CD4-positive, alpha-beta T cell treated with Interleukin-6 for 4 hours (primary cell): Measurements from ENCODE around the gene SNRPB.

Source experiments
- DNase-seq: peaks from one replicate; pipeline ENCODE4 v3.0.0-alpha.2; 2020; ENCODE audit warnings: mixed read lengths

Gene SNRPB

DNA sequence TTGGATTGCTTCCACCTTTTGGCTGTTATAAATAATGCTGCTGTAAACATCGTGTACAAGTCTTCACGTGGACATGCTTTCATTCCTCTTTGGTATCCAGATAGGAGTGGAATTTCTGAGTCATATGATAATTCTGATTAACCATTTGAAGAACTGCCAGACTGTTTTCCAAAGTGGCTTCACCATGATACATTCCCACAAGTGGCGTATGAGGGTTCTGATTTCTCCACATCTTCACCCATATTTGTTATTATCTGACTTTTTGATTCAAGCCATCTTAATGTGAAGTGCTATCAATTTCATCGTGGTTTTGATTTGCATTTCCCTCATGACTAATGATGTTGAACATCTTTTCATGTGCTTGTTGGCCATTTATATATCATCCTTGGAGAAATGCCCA is 2.9 kb upstream of the SNRPB start:
- no peak for DNase-seq

DNA sequence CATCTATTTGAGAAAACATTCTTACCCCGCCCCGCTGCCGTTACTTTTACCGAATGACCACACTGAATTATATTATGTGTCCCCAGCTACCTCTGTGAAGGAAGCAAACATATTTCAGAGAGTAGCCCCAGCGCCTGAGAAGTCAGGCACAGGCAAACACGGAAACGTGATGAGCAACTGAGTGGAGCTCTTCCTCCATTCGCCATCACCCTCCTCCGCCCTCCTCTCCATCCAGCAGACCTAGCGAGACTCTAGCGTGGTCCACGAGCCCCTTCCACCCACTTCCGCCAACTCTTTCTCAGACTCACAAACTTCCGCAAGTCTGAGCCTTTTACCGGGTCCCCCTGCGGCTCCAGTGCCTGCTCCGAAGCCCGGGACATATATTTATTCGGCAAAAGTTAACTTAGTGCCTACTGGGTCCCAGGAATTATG is 582 bp downstream of the SNRPB start:
- peak; percentile 66 for DNase-seq

DNA sequence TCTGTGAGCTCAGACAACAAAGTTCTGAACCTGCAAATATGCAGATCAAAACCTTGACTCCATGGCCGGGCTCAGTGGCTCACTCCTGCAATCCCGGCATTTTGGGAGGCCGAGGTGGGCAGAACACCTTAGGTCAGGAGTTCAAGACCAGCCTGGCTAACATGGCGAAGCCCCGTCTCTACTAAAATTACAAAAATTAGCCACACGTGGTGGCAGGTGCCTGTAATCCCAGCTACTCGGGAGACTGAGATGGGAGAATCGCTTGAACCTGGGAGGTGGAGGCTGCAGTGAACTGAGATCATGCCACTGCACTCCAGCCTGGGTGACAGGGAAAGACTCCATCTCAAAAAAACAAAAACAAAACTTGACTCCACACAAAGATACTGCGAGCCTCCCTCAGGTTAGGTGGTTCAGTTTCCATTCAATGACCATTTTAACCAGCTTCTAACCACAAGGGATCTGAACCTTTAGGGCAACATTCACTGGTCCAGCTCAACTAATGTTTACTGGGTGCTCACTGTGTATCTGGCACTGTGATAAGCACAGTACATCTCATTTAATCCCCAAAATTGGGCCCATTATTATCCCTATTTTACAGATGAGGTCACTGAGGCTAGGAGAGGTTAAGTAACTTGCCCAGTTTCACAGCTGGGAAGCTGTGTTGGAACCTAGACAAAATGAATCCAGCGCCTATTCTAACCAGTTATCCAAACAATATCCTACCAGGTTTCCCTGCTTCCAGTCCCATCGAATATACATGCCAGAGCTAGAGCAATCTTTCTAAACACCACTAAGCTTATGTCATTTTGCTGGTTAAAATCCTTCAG is 1.8 kb downstream of the SNRPB start:
- DNase-seq, result no peak

DNA sequence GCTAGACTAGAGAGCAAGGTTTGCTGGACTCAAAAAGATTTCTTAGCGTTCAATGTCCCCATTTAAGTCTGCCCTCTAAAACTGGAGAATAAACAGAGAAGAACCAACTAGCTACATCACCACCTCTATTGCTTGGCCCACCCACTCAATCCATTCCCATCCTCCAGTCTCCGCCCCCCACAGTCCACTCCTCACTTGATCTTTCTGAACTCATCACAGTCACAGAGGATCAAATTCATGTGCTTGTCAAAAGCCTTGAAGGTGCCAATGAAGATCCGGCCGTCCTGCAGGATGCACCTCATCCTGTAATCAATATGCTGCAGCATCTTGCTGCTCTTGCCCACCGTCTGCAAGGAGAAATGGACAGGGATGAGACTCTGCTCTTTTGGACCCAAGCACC is 3.2 kb downstream of the SNRPB start:
- no peak for DNase-seq

DNA sequence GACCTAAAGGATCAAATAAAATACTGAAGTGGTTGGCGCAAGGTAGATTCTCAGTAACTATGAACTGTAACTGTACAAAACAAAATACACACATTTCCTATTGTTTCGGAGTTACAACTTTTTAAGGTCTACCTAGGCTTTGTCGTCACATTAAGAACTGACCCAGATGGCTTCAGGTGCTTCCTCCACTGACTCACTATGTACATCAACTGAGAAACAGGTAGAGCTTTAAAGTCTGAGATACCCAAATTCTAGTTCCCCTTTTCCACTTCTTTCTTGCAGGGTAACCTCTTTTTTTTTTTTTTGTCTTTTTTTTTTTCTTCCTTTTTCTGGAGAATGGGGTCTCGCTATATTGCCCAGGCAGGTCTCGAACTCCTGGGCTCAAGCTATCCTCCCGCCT is 5.5 kb downstream of the SNRPB start:
- no peak for DNase-seq

DNA sequence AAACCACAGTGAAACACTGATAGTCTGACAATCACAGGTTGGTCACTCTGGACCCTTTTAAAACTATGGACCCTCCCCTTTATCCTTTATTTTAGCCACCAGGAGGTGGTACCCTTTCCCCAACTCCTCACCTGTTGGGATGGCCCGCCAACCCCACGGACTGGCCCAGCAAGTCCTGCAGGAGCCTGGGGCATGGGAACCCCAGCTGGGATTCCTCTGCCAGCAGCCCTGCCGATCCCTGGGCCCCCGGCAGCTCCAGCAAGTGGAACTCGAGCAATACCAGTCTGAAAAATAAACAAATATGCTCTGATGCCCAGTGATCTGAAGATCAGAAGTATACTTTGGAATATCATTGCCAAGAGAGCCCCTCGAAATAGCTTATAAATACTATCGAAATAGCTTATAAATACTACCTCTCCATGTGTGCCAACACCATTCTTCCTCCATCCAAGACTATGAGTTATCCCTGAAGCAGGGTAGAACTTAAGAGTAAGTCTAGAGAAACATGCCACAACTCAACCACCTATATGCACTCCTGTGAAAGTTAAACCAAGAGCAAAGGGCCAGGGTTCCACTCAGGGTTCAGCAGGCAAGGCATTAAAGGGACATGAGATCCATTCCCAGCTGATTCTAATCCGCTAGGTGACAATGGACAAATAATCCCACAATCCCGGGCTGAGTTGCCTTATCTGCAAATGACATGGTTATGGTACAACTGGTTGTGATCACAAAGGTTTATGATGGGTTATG is 6.8 kb downstream of the SNRPB start:
- no peak for DNase-seq

DNA sequence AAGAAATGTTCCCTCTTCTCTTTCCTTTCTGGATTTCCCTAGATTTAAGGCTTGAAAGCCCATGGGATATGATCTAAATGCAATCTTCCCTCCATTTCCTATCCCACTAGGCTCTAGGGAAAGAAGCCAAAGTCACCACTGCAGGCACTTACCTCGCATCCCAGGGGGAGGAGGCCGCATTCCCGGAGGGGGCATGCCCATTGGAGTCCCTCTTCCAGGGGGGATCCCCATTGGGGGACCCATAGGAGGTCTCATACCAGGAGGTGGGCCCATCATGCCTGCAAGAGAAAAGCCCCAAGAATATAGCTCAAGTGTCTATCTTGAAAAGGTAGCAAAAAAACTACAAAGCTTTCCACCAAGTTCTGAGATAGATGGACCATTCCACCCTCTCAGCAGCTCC is 8.1 kb downstream of the SNRPB start:
- no peak for DNase-seq

DNA sequence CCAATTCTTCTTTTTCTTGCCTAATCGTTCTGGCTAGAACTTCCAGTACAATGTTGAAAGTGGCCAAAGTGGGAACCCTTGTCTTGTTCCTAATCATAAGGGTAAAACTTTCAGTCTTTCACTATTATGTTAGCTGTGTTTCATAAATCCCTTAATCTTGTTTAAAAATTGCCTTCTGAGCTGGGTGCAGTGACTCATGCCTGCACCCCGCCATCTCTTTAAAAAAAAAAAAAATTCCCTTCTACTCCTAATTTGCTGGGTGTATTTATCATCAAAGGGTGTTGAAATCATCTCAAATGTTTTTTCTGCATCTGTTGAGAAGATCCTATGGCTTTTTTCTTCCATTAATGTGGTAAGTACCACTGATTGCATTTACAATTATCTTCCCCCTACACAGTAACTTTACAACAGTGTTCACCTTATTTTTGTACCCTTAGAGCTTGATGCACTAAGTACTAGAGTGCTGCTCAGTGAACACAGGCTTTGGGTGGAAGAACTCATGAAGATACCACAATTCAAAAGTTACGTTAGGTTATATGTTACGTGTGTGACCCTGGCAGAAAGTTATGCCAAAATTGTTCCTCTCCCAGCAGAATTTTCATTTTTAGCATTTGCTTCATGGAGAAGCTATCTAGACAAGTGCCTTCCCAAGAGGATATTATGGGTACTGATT is 9.7 kb downstream of the SNRPB start:
- DNase-seq, result no peak

DNA sequence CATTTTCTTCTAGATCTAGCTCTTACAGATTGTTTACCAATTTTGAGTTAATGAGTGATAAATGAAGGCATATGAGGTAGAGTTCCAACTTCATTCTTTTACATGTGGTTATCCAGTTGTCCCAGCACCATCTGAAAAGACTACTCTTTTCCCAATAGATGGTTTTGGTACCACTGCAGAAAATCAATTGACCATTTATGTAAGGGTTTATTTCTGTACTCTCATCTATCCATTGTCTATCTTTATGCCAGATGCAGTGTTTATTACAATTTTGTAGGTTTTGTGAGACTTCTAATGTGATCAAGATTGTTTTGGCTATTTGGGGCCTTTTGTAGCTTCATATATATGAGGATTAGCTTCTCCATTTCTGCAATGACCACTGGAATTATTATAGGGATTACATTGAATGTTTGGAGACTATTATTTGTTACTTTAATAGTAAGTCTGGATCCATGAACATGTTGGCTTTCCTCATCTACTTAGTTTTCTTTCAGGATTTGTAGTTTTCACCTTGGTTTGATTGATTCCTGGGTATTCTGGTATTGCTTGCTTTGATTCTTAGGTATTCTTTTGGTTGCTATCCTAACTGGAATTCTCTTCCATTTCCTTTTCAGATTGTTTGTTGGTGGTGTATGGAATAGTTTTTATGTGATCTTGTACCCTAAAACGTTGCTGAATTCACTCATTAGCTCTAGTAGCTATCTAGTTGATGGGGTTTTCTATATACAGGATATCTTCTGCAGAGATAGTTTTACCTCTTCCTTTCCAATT is 10.4 kb downstream of the SNRPB start:
- DNase-seq, result no peak

DNA sequence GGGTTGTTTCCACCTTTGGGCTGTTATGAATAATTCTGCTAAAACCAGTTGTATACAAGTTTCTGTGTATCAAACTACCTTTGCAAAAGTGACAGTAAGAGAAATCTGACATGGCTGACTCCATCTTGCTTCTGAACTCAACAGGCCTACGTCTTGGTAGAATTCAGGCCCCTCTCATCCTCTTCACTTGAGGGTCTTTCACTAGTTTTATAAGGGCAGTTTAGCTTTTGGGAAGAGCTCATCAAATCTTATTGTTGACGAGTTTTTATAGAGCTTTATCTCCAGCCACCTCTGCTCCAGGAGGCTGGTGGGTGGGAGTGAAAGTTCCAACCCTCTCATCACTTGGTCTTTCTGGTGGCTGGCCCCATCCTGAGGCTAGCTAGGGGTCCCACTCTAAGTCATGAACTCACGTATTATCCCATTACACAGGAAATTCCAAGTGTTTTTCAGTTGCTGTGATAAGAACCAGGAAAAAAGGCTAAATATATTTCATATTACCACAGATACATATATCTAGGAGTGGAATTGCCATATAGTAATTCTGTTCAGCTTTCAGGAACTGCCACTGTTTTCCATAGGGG is 11.6 kb downstream of the SNRPB start:
- no peak for DNase-seq

DNA sequence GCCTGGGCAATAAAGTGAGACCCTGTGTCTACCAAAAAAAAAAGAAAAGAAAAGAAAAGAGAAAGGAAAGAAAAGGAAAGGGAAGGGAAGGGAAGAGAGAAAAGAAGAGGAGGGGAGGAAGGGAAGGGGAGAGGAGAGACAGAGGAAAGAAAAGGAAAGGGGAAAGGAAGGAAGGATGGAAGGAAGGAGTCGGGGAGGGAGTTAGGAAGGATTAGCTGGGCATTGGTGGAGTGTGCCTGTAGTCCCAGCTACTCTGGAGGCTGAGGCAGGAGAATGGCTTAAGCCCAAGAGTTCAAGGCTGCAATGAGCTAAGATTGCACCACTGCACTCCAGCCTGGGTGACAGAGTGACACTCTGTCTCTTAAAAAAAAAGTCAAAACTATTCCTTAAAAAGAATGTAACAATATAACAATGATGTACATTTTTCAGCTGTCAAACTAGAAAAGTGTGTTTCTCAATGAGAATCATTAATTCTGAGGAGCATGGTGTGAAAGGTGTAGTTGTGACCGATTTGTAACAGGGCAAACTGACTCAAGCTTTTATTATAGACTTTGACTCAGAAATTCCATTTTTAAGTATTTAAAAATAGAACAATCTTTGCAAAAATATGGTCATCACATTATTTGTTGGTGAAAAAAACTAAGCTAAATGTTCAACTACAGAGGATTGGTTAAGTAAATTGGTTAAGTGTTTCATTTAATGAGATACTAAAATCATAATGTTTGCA is 14.7 kb downstream of the SNRPB start:
- no peak for DNase-seq

DNA sequence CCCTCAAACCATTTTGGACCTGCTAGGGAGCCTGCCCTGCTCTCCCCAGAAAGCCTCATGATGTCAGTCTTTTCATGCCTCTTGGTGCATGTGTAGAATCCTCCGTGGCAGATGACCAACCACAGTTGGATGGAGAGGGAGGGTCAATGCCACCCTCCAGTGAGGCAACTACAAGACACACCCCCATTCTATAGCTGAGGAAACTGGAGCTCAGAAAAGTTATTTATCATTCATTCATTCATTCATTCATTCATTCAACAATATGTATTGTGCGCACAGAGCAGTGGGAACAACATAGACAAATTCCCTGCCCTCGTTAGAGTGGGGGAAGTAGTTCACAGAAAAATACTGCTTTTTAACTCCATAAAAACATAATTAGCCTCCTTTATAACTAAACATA is 16.8 kb downstream of the SNRPB start:
- DNase-seq, result no peak

DNA sequence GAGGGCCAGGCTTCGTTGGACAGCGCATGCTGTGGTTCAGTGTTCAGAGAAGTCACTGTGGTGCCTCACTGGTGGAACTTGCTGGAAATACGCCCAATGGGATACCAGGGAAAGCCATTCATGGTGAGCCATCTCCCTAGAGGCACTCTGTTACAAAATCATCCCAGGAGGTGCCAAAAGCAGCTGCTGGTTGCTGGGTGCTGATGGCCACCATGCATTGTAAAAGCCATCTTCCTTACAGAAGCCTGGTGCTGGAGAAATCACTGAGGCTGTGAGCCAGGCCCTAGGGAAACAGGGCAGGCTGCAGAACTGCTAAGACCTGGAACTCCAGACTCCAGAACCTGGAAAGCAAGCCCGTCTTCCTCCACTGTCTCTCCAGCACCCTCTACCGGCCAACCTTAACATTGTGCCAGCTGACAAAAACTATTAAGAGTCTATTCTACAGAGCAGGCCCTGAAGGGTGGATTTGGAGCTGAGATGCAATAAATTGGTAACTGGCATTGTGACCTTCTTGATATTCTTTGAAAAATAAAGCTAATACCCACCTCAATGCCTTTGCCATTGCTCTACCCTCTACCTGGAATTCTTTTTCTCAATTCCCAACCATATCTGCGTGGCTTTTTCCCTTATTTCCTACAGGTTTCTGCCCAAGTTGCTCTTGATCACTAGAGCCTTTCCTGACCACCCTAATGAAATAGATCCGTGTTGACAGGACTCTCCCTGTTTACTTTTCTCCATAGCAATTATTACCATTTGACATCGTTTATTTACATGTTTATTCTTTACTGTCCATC is 18.5 kb downstream of the SNRPB start:
- DNase-seq, result peak; percentile 66

DNA sequence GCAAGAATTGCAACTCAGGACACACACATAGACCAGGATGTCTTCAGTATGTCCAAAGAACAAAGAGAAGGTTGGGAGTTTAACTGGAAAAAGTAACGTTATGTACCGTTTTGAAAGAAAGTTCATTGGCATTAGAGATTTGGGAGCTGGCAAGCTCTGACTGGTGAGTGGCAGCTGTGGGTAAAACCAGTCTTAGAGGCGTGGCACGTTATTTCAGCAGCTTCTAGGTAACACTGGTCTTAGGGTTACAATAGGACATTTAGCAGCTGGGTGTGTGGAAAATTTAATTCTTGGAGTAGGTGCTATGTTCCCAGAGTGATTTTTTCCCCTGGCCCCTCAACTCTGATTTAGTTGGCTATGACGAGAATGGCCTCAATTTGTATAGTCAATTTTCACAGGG is 19.2 kb downstream of the SNRPB start:
- no peak for DNase-seq

DNA sequence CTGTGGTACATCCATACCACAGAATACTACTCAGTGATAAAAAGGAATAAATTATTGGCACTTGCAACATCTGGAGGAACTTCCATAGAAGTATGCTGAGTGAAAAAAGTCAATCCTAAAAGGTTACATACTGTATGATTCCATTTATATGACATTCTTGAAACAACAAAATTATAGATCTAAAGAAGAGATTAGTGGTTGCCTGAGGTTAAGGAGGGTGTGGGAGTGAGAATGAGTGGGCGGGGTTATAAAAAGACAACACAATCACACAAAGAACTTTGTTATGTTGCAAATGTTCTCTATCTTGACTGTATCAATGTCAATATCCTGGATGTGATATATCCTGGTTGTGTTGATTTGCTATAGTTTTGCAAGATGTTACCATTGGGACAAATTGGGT is 21.2 kb downstream of the SNRPB start:
- no peak for DNase-seq

DNA sequence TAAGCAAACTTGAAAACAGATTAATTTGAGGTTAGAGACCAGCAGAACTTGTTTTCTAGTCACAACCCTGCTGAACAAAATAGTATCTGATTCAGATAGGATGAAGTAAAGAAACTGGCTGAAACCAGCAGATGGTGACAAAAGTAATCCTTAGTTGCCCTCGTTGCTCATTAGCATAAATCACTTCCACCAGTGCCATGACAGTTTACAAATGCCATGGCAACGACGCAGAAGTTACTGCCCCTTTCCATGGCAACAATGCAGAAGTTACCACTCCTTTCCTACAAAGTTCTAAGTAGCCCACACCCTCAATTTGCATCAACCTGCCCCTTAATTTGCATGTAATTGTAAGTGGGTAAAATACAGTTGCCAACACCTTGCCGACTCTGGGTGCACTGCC is 23.7 kb downstream of the SNRPB start:
- no peak for DNase-seq

DNA sequence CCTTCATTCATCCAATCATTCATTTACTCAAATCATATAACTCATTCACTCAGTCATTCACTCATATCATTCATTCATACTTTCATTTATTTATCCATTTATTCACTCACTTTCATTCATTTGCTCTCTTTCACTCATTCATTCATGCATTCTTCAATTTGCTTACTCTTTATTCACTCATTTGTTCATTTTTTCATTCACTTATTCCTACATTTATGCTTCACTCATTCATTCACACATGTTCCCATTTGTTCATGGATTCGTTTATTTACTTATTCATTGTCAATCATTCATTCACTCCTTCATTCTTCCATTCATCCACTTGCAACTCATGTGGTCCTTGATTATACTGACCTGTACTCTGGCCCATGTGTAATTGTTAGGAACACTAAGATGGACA is 39.4 kb downstream of the SNRPB start:
- no peak for DNase-seq

DNA sequence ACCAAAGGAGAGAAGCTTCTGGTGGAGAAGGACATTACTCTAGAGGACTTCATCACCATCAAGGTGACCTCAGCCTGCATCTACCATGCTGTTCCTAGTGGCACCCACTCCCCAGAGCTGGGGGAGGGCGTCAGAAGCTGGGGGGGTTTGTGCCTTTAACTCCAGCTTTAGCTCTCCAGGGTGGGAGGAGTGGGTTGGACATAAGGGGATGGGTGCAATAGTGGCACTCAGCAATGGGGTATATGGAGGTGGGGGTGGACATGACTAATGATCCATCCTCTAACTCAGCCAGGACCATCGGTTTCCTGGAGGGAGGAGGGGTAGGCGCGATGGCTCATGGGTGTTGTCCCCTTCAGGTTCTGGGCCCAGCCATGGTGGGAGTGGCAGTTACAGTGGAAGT is 40.1 kb downstream of the SNRPB start:
- DNase-seq, result no peak

DNA sequence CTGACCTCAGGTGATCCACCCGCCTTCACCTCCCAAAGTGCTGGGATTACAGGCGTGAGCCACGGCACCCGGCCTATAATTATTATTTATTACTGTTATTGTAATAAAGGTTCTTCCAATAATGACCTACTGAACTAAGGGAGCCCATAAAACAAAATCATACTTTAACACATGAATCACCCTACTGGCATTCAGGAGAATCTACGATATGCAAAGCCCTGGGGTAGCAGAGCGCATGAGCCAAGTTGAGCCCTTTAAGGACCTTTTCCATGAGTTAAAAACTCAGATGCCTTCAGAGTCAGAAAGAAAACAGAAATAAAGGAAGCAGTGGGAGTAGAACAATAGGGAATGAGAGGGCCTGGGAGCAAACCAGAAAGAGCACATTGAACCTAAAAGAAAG is 41.5 kb downstream of the SNRPB start:
- no peak for DNase-seq

DNA sequence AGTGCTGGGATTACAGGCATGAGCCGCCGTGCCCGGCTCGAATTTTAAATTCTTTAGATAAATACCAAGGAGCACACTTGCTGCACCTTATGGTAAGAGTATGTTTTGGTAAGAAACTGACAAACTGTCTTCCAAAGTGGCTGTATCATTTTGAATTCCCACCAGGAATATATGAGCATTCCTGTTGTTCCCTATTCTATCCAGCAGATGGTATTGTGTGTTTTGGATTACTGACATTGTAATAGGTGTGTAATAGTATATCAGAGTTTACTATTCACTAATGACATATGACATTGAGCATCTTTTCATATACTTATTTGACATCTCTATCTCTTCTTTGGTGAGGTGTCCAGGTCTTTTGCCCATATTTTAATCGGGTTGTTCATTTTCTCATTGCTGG is 49.3 kb downstream of the SNRPB start:
- DNase-seq, result no peak

DNA sequence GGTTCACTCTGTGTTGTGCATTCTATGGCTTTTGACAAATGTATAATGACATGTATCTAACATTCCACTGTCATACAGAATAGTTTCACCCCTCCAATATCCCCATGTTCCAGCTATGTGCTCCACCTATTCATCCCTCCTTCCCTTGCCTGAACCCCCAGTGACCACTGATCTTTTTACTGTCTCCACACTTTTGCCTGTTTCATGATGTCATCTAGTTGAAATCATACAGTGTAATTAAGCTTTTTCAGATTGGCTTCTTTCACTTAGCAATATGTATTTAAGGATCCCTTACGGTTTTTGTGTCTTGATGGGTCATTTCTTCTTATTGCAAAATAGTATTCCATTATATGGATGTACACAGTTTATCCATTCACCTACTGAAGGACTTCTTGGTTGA is 50.1 kb downstream of the SNRPB start:
- DNase-seq, result no peak
